Activated B cell treated with CpG ODN at 0.5 μM for 24 hours (primary cell): Measurements from ENCODE around the gene TRAF2. TPM values are rescaled to one million over a fixed set of nuclear protein-coding genes. Genes with fewer than 3 reads are reported as not detected.
A peak's percentile ranks its signal among the peaks of the same experiment; 100 is the strongest.
"Not testable (repeated sequence)": the region's sequence is repeated elsewhere in the genome, so short reads cannot be mapped to it uniquely, and the experiment has no call there.

Experiments used
- ATAC-seq: fragments of 200-7000 bp; cut with Tn5 transposase; one replicate; pipeline ENCODE4 v1.10.0; 2021; ENCODE audit warnings: low read depth, mild to moderate bottlenecking, moderate library complexity
- CTCF ChIA-PET: fragments of 350-600 bp; sonication (Branson Sonifier 250); formaldehyde crosslinking; loops from one replicate; lab custom pipeline; 2021; ENCODE audit warnings: antibody characterized with exemption; lab: Charles Lee
- POLR2A ChIA-PET: fragments of 350-600 bp; sonication (Branson Sonifier 250); formaldehyde crosslinking; loops from one replicate; lab custom pipeline; 2021; ENCODE audit warnings: antibody characterized with exemption; lab: Charles Lee
- DNase-seq: peaks from one replicate; pipeline ENCODE4 v3.0.0; 2022
- H3K27ac Mint-ChIP-seq: one replicate; pipeline ENCODE4 v1.8.0; 2020; ENCODE audit warnings: mixed read lengths
- H3K27me3 Mint-ChIP-seq: one replicate; pipeline ENCODE4 v1.8.0; 2021; ENCODE audit warnings: mixed read lengths
- H3K36me3 Mint-ChIP-seq: one replicate; pipeline ENCODE4 v1.8.0; 2021; ENCODE audit warnings: low read depth, mixed read lengths
- H3K4me1 Mint-ChIP-seq: one replicate; pipeline ENCODE4 v1.8.0; 2021; ENCODE audit warnings: mixed read lengths
- H3K4me3 Mint-ChIP-seq: one replicate; pipeline ENCODE4 v1.8.0; 2020; ENCODE audit warnings: mild to moderate bottlenecking, mixed read lengths
- H3K9me3 Mint-ChIP-seq: one replicate; pipeline ENCODE4 v1.8.0; 2020; ENCODE audit warnings: mixed read lengths
- intact Hi-C: fragments of 100-400 bp; cut with micrococcal nuclease; formaldehyde crosslinking; loops from one replicate; pipeline ENCODE4 v1.15.1; 2024
- total RNA-seq: library from RNA; stranded (reverse); gene quantifications from 2 replicates; pipeline ENCODE4 v1.2.3, GENCODE V29; 2022
- TF ChIP-seq, protein P1 (sequence below): fragments of 200-600 bp; IDR thresholded peaks from one replicate; pipeline ENCODE4 v1.8.0; 2022; ENCODE audit warnings: antibody characterized with exemption, mild to moderate bottlenecking

TRAF2 gene
- total RNA-seq, 1 donor from 2014 or later, result 58.2 TPM

DNA sequence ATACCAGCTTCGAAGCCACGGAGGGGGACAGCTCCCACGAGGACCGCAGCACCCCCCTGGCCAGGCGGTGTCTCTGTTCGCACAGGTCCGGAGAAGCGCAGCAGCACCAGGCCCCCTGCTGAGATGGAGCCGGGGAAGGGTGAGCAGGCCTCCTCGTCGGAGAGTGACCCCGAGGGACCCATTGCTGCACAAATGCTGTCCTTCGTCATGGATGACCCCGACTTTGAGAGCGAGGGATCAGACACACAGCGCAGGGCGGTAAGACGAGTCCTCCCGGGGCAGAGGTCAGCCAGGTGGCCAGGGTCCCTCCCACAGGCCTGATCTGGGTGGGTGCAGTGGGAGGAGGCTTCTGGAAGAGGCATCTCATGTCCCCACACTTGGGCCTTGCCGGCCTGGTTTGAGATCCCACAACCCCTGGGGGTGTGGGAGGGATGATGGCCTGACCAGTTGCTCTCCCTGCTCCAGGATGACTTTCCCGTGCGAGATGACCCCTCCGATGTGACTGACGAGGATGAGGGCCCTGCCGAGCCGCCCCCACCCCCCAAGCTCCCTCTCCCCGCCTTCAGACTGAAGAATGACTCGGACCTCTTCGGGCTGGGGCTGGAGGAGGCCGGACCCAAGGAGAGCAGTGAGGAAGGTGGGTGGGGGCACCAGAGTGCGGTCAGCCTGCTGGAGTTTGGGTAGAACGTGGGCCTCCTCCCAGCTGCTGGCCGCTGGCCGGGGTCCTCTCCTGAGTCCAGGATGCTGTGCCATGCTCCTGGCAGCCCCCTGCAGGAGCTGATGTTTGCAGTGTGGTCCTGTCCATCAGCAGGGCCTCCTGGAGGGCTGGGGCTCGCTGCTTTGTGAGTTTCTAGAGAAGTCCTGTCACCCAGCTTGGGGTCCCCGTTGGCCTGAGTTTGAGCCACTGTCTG lies 46.8 kb upstream of the TRAF2 start:
- Mint-ChIP-seq H3K4me3 (no peak overlapping the region), H3K36me3 (peaks cover 16% of the 10 kb centered on the region), H3K9me3 (no peaks in the 10 kb centered on the region), H3K4me1 (peaks cover 12% of the 10 kb centered on the region), H3K27ac (peak overlapping the region; percentile 46), H3K27me3 (no peaks in the 10 kb centered on the region)
- TF ChIP-seq, protein P1, sequence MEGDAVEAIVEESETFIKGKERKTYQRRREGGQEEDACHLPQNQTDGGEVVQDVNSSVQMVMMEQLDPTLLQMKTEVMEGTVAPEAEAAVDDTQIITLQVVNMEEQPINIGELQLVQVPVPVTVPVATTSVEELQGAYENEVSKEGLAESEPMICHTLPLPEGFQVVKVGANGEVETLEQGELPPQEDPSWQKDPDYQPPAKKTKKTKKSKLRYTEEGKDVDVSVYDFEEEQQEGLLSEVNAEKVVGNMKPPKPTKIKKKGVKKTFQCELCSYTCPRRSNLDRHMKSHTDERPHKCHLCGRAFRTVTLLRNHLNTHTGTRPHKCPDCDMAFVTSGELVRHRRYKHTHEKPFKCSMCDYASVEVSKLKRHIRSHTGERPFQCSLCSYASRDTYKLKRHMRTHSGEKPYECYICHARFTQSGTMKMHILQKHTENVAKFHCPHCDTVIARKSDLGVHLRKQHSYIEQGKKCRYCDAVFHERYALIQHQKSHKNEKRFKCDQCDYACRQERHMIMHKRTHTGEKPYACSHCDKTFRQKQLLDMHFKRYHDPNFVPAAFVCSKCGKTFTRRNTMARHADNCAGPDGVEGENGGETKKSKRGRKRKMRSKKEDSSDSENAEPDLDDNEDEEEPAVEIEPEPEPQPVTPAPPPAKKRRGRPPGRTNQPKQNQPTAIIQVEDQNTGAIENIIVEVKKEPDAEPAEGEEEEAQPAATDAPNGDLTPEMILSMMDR, result no peak
- no peak for DNase-seq
- ChIA-PET POLR2A (interaction anchor here (0.5 kb wide), 1 partner anchor 21 kb away, joined by 9 read pairs; no protein-coding TSS in a partner anchor), CTCF (no interaction called here)
- ATAC-seq, result no peak
- intact Hi-C loops, result loop anchor here (10.0 kb wide), 1 partner anchor 325 kb away; no protein-coding TSS in a partner anchor

GRCh38 chr9:136840140-136840876 lies 46.0 kb upstream of the TRAF2 start:
- Mint-ChIP-seq H3K4me3 (peak overlapping the region; percentile 57), H3K36me3 (peaks cover 14% of the 10 kb centered on the region), H3K9me3 (no peaks in the 10 kb centered on the region), H3K27ac (peak overlapping the region; percentile 46), H3K27me3 (no peaks in the 10 kb centered on the region), H3K4me1 (peaks cover 14% of the 10 kb centered on the region)
- TF ChIP-seq, protein P1, result no peak
- ATAC-seq, result no peak
- intact Hi-C loops, result loop anchor here (10.0 kb wide), 1 partner anchor 324 kb away; no protein-coding TSS in a partner anchor
- DNase-seq, result no peak
- ChIA-PET POLR2A (interaction anchor here (0.5 kb wide), 1 partner anchor 320 kb away, joined by 4 read pairs; no protein-coding TSS in a partner anchor), CTCF (no interaction called here)

DNA sequence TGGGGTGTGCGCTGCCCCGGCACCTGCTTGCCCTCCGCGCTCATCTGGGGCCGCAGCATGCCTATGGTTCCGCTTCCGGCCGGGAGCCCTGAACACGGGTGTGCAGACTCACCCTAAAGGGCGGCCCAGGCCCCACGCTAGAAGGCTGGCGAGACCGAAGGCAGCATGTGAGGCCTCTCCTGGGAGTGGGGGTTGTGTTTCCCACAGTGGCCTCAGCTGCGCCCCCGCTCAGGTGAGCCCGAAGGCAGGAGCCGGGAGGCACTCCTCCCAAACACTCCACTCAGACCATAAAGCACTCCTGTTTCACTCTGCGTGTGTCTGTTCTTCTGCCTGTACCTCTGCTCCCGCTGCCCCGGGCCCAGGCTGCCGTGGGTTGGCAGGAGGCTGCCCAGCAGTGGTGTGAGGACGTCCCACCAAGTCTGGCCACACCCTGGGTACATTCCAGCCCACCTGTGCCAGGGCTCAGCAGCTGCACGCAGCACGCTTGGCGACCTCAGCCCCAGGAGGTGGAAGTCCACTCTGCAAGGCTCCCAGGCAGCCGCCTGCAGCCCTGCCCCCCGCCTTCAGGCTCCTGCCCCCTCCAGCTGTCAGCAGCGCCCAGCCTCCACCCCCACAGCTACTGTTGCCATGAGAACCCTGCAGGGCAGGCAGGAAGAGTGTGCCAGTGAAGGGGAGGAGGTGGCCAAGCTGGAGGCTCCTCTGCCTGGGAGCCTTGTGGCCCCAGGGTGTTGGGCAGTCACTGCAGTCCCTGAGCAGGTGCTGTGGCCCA lies 45.3 kb upstream of the TRAF2 start:
- Mint-ChIP-seq H3K9me3 (no peaks in the 10 kb centered on the region), H3K4me1 (peaks cover 14% of the 10 kb centered on the region), H3K27me3 (no peaks in the 10 kb centered on the region), H3K4me3 (no peak overlapping the region), H3K27ac (no peak overlapping the region), H3K36me3 (peaks cover 14% of the 10 kb centered on the region)
- TF ChIP-seq, protein P1, result no peak
- DNase-seq (no peak), ATAC-seq (no peak)
- intact Hi-C loops, result loop anchor here (10.0 kb wide), 1 partner anchor 324 kb away; no protein-coding TSS in a partner anchor
- POLR2A ChIA-PET, result interaction anchor here (0.5 to 3.3 kb wide), 3 partner anchors 34 to 321 kb away, joined by 4 to 12 read pairs (median 11); partner anchors contain the start of gene RABL6
- CTCF ChIA-PET, result no interaction called here

DNA sequence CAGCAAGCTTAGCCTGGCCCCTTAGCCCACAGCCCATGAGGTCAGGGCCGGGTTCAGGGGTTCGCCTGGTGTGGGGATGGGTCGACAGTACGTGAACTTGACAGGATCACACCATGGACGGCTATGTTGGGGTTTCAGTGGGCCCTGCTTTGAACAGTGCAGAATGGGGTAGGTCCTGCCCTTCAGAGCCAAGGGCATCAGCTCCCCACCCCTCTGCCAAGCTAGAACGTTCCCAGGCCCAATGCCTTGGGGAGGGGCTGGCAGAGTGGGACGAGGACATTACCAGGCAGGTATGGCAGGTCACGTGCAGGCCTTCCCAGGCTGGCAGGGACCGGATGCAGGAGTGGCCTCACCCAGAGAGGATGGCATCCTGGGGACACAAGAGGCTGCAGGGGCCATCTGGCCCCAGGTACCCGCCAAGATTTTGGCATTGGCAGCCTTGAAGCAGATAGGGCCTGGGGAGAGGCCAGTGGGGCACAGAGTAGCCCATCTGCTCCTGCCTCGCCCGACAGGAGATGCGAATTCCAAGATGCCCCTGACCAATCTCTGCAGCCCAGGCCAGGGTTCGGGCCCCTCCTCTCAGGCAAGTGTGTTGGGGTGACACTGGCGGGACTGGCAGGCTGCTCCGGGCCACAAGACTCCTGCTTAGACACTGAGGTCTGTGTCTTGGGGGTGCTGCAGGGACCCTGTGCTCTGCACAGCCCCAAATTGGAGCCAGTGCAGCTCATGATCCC lies 44.5 kb upstream of the TRAF2 start:
- ATAC-seq, H3K9me3 Mint-ChIP-seq, DNase-seq, H3K27me3 Mint-ChIP-seq: not testable (repeated sequence)
- ChIA-PET POLR2A (interaction anchor here (1.1 to 3.3 kb wide), 8 partner anchors 35 to 399 kb away, joined by 3 to 12 read pairs (median 9); partner anchors contain the start of genes PAXX, RABL6, TRAF2 and TUBB4B), CTCF (interaction anchor here (0.6 to 3.5 kb wide), 17 partner anchors 21 to 602 kb away, joined by 3 to 21 read pairs (median 4); partner anchors contain the start of genes NPDC1 and RABL6)
- peak overlapping the region; percentile 35 for H3K27ac Mint-ChIP-seq
- H3K36me3 Mint-ChIP-seq, result peaks cover 14% of the 10 kb centered on the region
- intact Hi-C loops, result loop anchor here (1.0 to 10.0 kb wide), 6 partner anchors 35 to 323 kb away; partner anchors contain the start of genes FBXW5, RABL6 and TMEM141
- peak overlapping the region; percentile 87 for H3K4me3 Mint-ChIP-seq
- H3K4me1 Mint-ChIP-seq, result peaks cover 16% of the 10 kb centered on the region
